Measurements from ENCODE around the gene TBC1D17. TPM values are rescaled to one million over a fixed set of nuclear protein-coding genes. Genes with fewer than 3 reads are reported as not detected.

Gene TBC1D17
- total RNA-seq, 1 experiment from 2014 or later = 17.8 TPM

- H3K27me3 ChIP-seq (ENCODE audit: low read length) = no peaks in the 10 kb centered on the region
- DNase-seq (peak; percentile 90), ATAC-seq (peak; percentile 45)
- peaks cover 59% of the 10 kb centered on the region for H3K4me1 ChIP-seq (ENCODE audit: insufficient read depth, low read length)
- H3K36me3 ChIP-seq (ENCODE audit: low read depth, low read length) = peaks cover 48% of the 10 kb centered on the region
- ChIA-PET POLR2A (ENCODE audit: unreplicated experiment) (interaction anchor here (0.5 to 0.6 kb wide), 3 partner anchors 220 to 1426 kb away, joined by 3 to 5 read pairs (median 3); no protein-coding TSS in a partner anchor), CTCF (no interaction called here)
- no peak for TF ChIP-seq EZH2phosphoT487 (IDR thresholded peaks at IDR 0.05; ENCODE audit: borderline replicate concordance, low read length)
- TF ChIP-seq, protein P1, sequence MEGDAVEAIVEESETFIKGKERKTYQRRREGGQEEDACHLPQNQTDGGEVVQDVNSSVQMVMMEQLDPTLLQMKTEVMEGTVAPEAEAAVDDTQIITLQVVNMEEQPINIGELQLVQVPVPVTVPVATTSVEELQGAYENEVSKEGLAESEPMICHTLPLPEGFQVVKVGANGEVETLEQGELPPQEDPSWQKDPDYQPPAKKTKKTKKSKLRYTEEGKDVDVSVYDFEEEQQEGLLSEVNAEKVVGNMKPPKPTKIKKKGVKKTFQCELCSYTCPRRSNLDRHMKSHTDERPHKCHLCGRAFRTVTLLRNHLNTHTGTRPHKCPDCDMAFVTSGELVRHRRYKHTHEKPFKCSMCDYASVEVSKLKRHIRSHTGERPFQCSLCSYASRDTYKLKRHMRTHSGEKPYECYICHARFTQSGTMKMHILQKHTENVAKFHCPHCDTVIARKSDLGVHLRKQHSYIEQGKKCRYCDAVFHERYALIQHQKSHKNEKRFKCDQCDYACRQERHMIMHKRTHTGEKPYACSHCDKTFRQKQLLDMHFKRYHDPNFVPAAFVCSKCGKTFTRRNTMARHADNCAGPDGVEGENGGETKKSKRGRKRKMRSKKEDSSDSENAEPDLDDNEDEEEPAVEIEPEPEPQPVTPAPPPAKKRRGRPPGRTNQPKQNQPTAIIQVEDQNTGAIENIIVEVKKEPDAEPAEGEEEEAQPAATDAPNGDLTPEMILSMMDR (conservative IDR thresholded peaks at IDR 0.05; ENCODE audit: low read depth, low read length) = no peak
- no peak for TF ChIP-seq EZH2 (IDR thresholded peaks at IDR 0.05; ENCODE audit: low read length, unreplicated experiment)
- H3K4me3 ChIP-seq (ENCODE audit: low read length) = peak within 1 kb of the TSS; percentile 81
- H3K9ac ChIP-seq (ENCODE audit: low read length) = peak within 1 kb of the TSS; percentile 98
- H3K27ac ChIP-seq (ENCODE audit: low read length) = peak within 1 kb of the TSS; percentile 92
- TSS peak; percentile 79 for BruUV-seq (replicated peaks)
- H3F3A ChIP-seq (ENCODE audit: low read length, unreplicated experiment) = peaks cover 12% of the 10 kb centered on the region
- H3K4me2 ChIP-seq (ENCODE audit: low read length) = peak within 1 kb of the TSS; percentile 91
- intact Hi-C loops (cut with micrococcal nuclease) = loop anchor here (1.0 kb wide), 1 partner anchor 51 kb away; no protein-coding TSS in a partner anchor
- peaks cover 73% of the 10 kb centered on the region for H3K79me2 ChIP-seq (ENCODE audit: low read length)
- H3K9me3 ChIP-seq (ENCODE audit: low read length) = no peaks in the 10 kb centered on the region
- peaks cover 24% of the 10 kb centered on the region for H4K20me1 ChIP-seq (ENCODE audit: low read length)
- no peaks in the 10 kb centered on the region for H3K9me2 ChIP-seq (replicated peaks; ENCODE audit: low read length)
- peak within 1 kb of the TSS; percentile 84 for H2AFZ ChIP-seq (ENCODE audit: low read length)
These were observed 51.7 kb downstream of the TBC1D17 start, which contains the start of the genes ATF5 and NUP62 for GRCh38 chr19:49929121-49929610. TSS of gene ATF5 (plus strand) at chr19:49929205. CDS start at chr19:49930851, 1,646 bp downstream. TSS of gene NUP62 (minus strand) at chr19:49929504. CDS start at chr19:49909807, 19,697 bp downstream.

- POLR2A ChIA-PET (ENCODE audit: unreplicated experiment) = interaction anchor here (0.5 to 0.6 kb wide), 6 partner anchors 21 to 1437 kb away, joined by 3 to 5 read pairs (median 4); no protein-coding TSS in a partner anchor
- CTCF ChIA-PET = no interaction called here
- peak; percentile 74 for ATAC-seq
- peaks cover 41% of the 10 kb centered on the region for H3K36me3 ChIP-seq (ENCODE audit: low read depth, low read length)
- peak overlapping the region; percentile 91 for H3K4me2 ChIP-seq (ENCODE audit: low read length)
- intact Hi-C loops (cut with micrococcal nuclease) = loop anchor here (1.0 to 10.0 kb wide), 2 partner anchors 52 to 95 kb away; partner anchors contain the start of genes VRK3 and ZNF473
- BruUV-seq (replicated peaks) = no TSS peak
- H3K4me1 ChIP-seq (ENCODE audit: insufficient read depth, low read length) = peaks cover 59% of the 10 kb centered on the region
- DNase-seq = peak; percentile 98
- no peaks in the 10 kb centered on the region for H3K9me2 ChIP-seq (replicated peaks; ENCODE audit: low read length)
- peak overlapping the region; percentile 81 for H3K4me3 ChIP-seq (ENCODE audit: low read length)
- H3K9me3 ChIP-seq (ENCODE audit: low read length) = no peaks in the 10 kb centered on the region
- peak overlapping the region; percentile 92 for H3K27ac ChIP-seq (ENCODE audit: low read length)
- H3K27me3 ChIP-seq (ENCODE audit: low read length) = no peaks in the 10 kb centered on the region
- H2AFZ ChIP-seq (ENCODE audit: low read length) = peak overlapping the region; percentile 84
- H4K20me1 ChIP-seq (ENCODE audit: low read length) = peaks cover 17% of the 10 kb centered on the region; the same call in 1 of the 2 replicates
- peaks cover 12% of the 10 kb centered on the region for H3F3A ChIP-seq (ENCODE audit: low read length, unreplicated experiment)
- H3K9ac ChIP-seq (ENCODE audit: low read length) = peak overlapping the region; percentile 98
- peaks cover 66% of the 10 kb centered on the region for H3K79me2 ChIP-seq (ENCODE audit: low read length)
- TF ChIP-seq EZH2phosphoT487 (IDR thresholded peaks at IDR 0.05; ENCODE audit: borderline replicate concordance, low read length) (no peak), EZH2 (IDR thresholded peaks at IDR 0.05; ENCODE audit: low read length, unreplicated experiment) (no peak)
- TF ChIP-seq, protein P1 (conservative IDR thresholded peaks at IDR 0.05; ENCODE audit: low read depth, low read length) = no peak
These were observed 52.3 kb downstream of the TBC1D17 start for GRCh38 chr19:49929611-49930482.

Measured in PC-3 (cell line).